GM13977 (cell line): ENCODE measurements around the gene C10orf88.

Source experiments
- DNase-seq: peaks from one replicate; pipeline ENCODE4 v3.0.0; 2012; ENCODE audit warnings: low spot score
- in situ Hi-C: fragments of 300-500 bp; cut with MboI; formaldehyde crosslinking; loops from one replicate; pipeline ENCODE4 v1.12.0; 2022; ENCODE audit warnings: low sequenced_read_pairs, low pct_unique_long_range_greater_than_20kb, mixed read lengths, inconsistent platforms; ENCODE audit not compliant: unreplicated experiment
- TF ChIP-seq, protein P1 (sequence below): IDR thresholded peaks from 2 replicates; pipeline ENCODE4 v1.5.1; 2012; ENCODE audit warnings: mild to moderate bottlenecking, control low read depth; ENCODE audit not compliant: insufficient read depth; ENCODE audit errors: extremely low read depth, missing control alignments

C10orf88 gene

DNA sequence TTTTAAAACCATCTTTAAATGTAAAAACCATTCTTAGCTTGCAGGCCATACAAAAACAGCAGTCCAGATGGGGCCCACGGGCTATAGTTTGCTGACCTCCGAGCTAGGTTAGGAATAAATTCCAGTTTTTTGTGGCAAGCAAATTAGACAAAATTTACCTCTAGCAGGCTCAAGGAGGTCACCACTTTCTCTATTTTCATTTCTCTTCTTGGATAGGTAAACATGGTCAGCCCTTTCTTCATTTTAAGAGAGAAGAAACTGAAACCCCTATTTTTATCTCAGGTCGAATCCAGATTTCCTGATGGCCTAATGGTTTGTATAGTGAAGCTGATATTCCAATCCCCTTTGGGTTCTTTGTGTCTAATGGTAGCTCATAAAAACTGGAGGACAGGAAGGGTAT, 43.8 kb upstream of the C10orf88 start:
- DNase-seq: no peak
- in situ Hi-C loops: no loop called here
- TF ChIP-seq, protein P1, sequence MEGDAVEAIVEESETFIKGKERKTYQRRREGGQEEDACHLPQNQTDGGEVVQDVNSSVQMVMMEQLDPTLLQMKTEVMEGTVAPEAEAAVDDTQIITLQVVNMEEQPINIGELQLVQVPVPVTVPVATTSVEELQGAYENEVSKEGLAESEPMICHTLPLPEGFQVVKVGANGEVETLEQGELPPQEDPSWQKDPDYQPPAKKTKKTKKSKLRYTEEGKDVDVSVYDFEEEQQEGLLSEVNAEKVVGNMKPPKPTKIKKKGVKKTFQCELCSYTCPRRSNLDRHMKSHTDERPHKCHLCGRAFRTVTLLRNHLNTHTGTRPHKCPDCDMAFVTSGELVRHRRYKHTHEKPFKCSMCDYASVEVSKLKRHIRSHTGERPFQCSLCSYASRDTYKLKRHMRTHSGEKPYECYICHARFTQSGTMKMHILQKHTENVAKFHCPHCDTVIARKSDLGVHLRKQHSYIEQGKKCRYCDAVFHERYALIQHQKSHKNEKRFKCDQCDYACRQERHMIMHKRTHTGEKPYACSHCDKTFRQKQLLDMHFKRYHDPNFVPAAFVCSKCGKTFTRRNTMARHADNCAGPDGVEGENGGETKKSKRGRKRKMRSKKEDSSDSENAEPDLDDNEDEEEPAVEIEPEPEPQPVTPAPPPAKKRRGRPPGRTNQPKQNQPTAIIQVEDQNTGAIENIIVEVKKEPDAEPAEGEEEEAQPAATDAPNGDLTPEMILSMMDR: no peak

DNA sequence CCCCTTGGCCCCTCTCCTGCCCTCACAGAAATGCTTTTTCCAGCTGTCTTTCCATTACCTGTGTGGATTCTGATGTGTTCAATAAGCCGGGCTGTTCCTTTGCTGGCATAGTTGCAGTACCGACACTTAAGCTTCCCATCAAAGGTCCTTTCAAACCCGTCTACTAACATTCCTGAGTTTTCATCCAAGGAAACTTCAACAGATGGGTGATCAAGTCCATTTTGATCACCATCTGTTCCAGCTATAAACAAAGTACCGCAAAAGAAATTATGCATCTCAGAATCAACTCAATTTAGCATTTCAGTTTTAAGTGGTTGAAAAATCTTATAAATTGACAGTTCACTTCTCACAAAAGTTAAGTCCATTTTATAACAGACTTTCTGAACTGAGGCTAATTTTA, 41.9 kb upstream of the C10orf88 start:
- in situ Hi-C loops: no loop called here
- DNase-seq: no peak
- TF ChIP-seq, protein P1: no peak

DNA sequence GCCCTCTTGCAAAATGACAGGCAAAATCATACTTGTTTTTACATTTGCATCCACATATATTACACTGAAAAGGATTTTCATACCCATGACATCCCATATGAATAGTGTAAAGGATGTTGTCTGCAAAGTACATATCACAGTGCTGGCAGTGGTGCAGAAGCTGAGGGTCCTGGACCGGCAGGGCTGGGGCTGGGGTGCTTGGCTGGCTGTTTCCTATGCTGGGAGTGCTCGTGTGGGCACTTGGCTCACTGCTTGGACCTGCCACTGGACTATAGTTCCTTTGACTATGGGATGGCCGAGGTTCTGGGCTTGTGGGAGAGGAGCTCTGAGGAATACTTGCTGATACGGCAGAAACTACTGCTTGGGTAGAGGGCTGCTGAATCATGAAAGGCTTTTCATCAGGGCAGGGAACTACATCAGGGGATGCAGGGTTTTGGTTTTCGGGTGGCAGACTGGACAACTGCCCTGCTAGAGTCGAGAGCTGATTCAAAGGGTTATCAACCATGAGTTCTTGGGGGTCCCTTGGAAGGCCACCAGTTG, 39.8 kb upstream of the C10orf88 start:
- in situ Hi-C loops: no loop called here
- TF ChIP-seq, protein P1: no peak
- DNase-seq: no peak

DNA sequence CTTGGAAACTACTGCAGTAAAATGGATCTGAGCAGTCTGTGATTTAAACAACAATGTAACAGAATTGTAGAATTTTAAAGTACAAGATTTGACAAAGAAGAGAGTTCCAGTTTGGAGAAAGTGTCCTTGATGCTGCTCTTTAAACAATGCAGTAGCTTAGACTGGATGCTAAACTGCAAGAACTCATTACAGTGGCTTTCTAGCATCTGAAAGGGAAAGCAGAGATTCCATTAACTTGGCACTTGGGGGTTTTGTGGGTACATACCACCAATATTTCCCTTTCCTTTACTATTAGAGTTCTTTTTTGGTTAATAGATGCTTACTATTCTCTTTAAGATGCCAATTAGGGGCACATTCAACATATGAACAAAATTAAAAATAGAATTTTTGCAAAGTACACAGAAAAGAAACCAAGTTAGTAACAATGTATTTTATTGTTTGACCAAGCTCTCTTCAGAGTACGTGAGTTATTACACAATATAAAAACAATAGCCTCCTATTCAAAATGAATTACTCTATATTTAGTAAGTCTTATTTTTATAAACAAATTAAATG, 38.1 kb upstream of the C10orf88 start:
- in situ Hi-C loops: no loop called here
- DNase-seq: no peak
- TF ChIP-seq, protein P1: no peak

DNA sequence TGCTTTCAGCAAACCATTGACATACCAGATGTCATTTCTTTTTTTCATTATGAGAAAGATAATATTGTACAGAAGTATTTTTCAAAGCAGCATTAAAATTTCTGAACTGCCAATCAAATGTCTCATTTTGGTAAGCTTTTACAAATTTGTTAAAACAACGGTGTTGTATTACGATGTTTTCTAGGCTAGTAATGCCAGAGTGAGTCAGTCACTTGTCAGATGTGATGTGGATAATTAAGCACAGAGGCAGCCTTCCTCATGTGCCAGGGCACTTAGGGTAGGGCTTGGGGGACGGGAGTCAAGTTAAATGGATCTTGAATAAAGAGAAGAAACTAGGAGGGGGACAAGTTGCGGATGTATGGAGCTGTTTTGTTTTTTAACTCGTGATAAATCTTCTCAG, 36.3 kb upstream of the C10orf88 start:
- no peak for DNase-seq
- in situ Hi-C loops: no loop called here
- TF ChIP-seq, protein P1: no peak

DNA sequence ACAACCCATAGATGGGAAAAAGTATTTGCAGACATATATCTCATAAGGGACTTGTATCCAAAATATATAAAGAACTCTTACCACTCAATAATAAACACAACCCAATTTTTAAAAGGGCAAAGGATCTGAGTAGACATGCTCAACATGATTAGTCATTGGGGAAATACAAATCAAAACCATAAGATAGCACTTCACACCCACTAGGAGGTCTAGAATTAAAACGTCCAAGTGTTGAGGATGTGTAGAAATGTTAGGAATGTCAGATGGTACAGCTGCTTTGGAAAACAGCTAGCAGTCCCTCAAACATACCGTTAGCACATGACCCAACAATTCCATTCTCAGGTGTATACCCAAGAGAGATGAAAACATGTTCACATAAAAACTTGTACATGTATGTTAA, 34.5 kb upstream of the C10orf88 start:
- TF ChIP-seq, protein P1: no peak
- in situ Hi-C loops: no loop called here
- no peak for DNase-seq
